Measurements from ENCODE around the gene IFITM1.

GRCh38 chr11:351411-351810, 37.6 kb downstream of the IFITM1 start:
- TF ChIP-seq YY1 (IDR thresholded peaks at IDR 0.05; ENCODE audit: insufficient read depth, insufficient read length) = no peak
- no peak for TF ChIP-seq ZNF274 (IDR thresholded peaks at IDR 0.05; ENCODE audit: low read depth, low read length)
